Fibroblast of lung (primary cell): Measurements from ENCODE around the gene CCDC3. TPM values are rescaled to one million over a fixed set of nuclear protein-coding genes. Genes with fewer than 3 reads are reported as not detected.
A peak's percentile ranks its signal among the peaks of the same experiment; 100 is the strongest.

Experiments
- DNase-seq, 2 donors: peaks; one replicate each; pipeline versions ENCODE4 v3.0.0 to v3.0.0-alpha.2; 2010; ENCODE audit warnings: low read depth in 2 of 2
- H2AFZ ChIP-seq: 2 replicates; pipeline ENCODE4 v1.5.1; 2012; ENCODE audit warnings: low read length, control low read depth, inconsistent platforms
- H3K27ac ChIP-seq: 2 replicates; pipeline ENCODE4 v1.5.1; 2011; ENCODE audit warnings: low read length, control low read depth; ENCODE audit not compliant: insufficient read depth
- H3K27me3 ChIP-seq: 2 replicates; pipeline ENCODE4 v1.5.1; 2011; ENCODE audit warnings: mild to moderate bottlenecking, low read length; ENCODE audit not compliant: control insufficient read depth, insufficient read depth
- H3K36me3 ChIP-seq: 2 replicates; pipeline ENCODE4 v1.5.1; 2011; ENCODE audit warnings: low read length; ENCODE audit not compliant: control insufficient read depth, insufficient read depth
- H3K4me1 ChIP-seq: 2 replicates; pipeline ENCODE4 v1.5.1; 2011; ENCODE audit warnings: low read length; ENCODE audit not compliant: control insufficient read depth, insufficient read depth; ENCODE audit errors: extremely low read depth
- H3K4me2 ChIP-seq: 2 replicates; pipeline ENCODE4 v1.5.1; 2011; ENCODE audit warnings: low read length, control low read depth; ENCODE audit not compliant: insufficient read depth; ENCODE audit errors: extremely low read depth
- H3K4me3 ChIP-seq, 4 experiments: fragments of 200-600 bp in 1 of 4; sonication (generic) in 1 of 4; replicated peaks in 1 of 4; 2 replicates each; pipeline ENCODE4 v1.5.1; 2011 to 2016; ENCODE audit warnings: low read length in 4 of 4, low read depth in 3 of 4, mild to moderate bottlenecking in 3 of 4, control low read depth in 2 of 4, inconsistent platforms in 1 of 4, mixed read lengths in 1 of 4; ENCODE audit not compliant: insufficient read depth in 1 of 4; ENCODE audit errors: control extremely low read depth in 1 of 4
- H3K79me2 ChIP-seq: 2 replicates; pipeline ENCODE4 v1.5.1; 2012; ENCODE audit warnings: mild to moderate bottlenecking, low read length, inconsistent platforms; ENCODE audit not compliant: control insufficient read depth, insufficient read depth
- H3K9ac ChIP-seq: 2 replicates; pipeline ENCODE4 v1.5.1; 2011; ENCODE audit warnings: mild to moderate bottlenecking, low read length, control low read depth; ENCODE audit not compliant: insufficient read depth
- H3K9me3 ChIP-seq: 2 replicates; pipeline ENCODE4 v1.5.1; 2012; ENCODE audit warnings: low read depth, low read length; ENCODE audit not compliant: control insufficient read depth, insufficient read depth
- H4K20me1 ChIP-seq: 2 replicates; pipeline ENCODE4 v1.5.1; 2011; ENCODE audit warnings: low read length; ENCODE audit not compliant: control insufficient read depth, insufficient read depth; ENCODE audit errors: extremely low read depth
- CTCF ChIP-seq, 2 donors: IDR thresholded peaks in 1 of 2; conservative IDR thresholded peaks in 1 of 2; 1 replicate in 1 of 2; 2 replicates in 1 of 2; pipeline ENCODE4 v1.5.1; 2011 to 2012; ENCODE audit warnings: low read length in 2 of 2, control low read depth in 1 of 2, inconsistent platforms in 1 of 2, low read depth in 1 of 2, mild to moderate bottlenecking in 1 of 2
- EZH2 ChIP-seq: IDR thresholded peaks from 2 replicates; pipeline ENCODE4 v1.5.1; 2012; ENCODE audit warnings: low read length, control low read depth, mild to moderate bottlenecking; ENCODE audit errors: missing control alignments
- polyA plus RNA-seq, 2 donors: library from polyadenylated mRNA; depleted of rRNA in 1 of 2; stranded (reverse) in 1 of 2; unstranded in 1 of 2; fragments of >200 nt; gene quantifications; 2 replicates each; pipeline ENCODE4 v1.2.1, GENCODE V29; 2011 to 2012; ENCODE audit warnings: missing spikeins in 1 of 2
- total RNA-seq: library from RNA; depleted of rRNA; stranded (reverse); fragments of >200 nt; gene quantifications from 2 replicates; pipeline ENCODE4 v1.2.1, GENCODE V29; 2014

CCDC3 gene
- total and polyA plus RNA-seq, 2 donors (not counting 1 experiment from before 2014, with no cell fraction given): 0.33 to 0.65 TPM

- no peak overlapping the region for H3K4me2 ChIP-seq
- TF ChIP-seq EZH2 (no peak), CTCF (conservative IDR thresholded peaks at IDR 0.05 in 1 of 2, IDR thresholded peaks at IDR 0.05 in 1 of 2; ENCODE audit: low read depth in 1 of 2, low read length in 2 of 2) (no peak)
- H3K9ac ChIP-seq: no peak overlapping the region
- H3K9me3 ChIP-seq: no peaks in the 10 kb centered on the region
- H3K79me2 ChIP-seq: no peaks in the 10 kb centered on the region
- H4K20me1 ChIP-seq: no peaks in the 10 kb centered on the region
- no peak overlapping the region for H2AFZ ChIP-seq
- DNase-seq: no peak
- H3K27me3 ChIP-seq: no peaks in the 10 kb centered on the region
- H3K36me3 ChIP-seq: no peaks in the 10 kb centered on the region
- H3K27ac ChIP-seq: no peak overlapping the region
- H3K4me3 ChIP-seq: no peak overlapping the region
- no peaks in the 10 kb centered on the region for H3K4me1 ChIP-seq
Observed at GRCh38 chr10:12877150-12877549, 124.4 kb downstream of the CCDC3 start.

- no peaks in the 10 kb centered on the region for H3K27me3 ChIP-seq
- H4K20me1 ChIP-seq: no peaks in the 10 kb centered on the region
- H3K4me2 ChIP-seq: no peak overlapping the region
- no peak overlapping the region for H3K4me3 ChIP-seq
- H3K36me3 ChIP-seq: no peaks in the 10 kb centered on the region
- H2AFZ ChIP-seq: no peak overlapping the region
- H3K9ac ChIP-seq: no peak overlapping the region
- TF ChIP-seq CTCF (conservative IDR thresholded peaks at IDR 0.05 in 1 of 2, IDR thresholded peaks at IDR 0.05 in 1 of 2; ENCODE audit: low read depth in 1 of 2, low read length in 2 of 2): no peak
- TF ChIP-seq EZH2: no peak
- DNase-seq: no peak
- H3K79me2 ChIP-seq: no peaks in the 10 kb centered on the region
- H3K27ac ChIP-seq: no peak overlapping the region
- H3K4me1 ChIP-seq: no peaks in the 10 kb centered on the region
- H3K9me3 ChIP-seq: no peaks in the 10 kb centered on the region
Observed at GRCh38 chr10:12876266-12876665, 125.2 kb downstream of the CCDC3 start.

DNA sequence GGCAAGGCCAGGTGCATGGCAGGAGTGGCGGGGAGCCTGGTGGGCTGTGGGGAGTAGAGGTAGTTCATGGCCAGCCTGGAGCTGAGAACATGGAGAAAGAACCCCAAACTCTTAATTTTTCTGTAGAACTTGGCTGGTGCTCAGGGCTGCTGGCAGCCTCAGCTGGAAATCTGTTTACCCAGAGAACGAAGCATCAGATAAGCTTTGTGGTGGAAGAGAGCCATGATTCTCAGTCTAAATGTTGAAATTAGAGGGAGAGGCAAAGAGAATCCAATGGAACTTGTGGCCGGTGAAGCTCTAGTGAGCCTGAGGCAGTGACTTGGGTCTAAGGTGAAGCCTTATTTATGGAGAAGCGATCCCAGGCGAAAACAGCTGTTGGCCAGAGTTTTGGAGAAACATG lies 126.4 kb downstream of the CCDC3 start:
- Histone ChIP-seq H3K4me2 (no peak overlapping the region), H2AFZ (no peak overlapping the region), H4K20me1 (no peaks in the 10 kb centered on the region), H3K36me3 (no peaks in the 10 kb centered on the region), H3K4me1 (no peaks in the 10 kb centered on the region), H3K27me3 (no peaks in the 10 kb centered on the region), H3K79me2 (no peaks in the 10 kb centered on the region), H3K9me3 (no peaks in the 10 kb centered on the region), H3K9ac (no peak overlapping the region), H3K4me3 (no peak overlapping the region), H3K27ac (no peak overlapping the region)
- DNase-seq: peak; percentile 16 to 46
- TF ChIP-seq CTCF (conservative IDR thresholded peaks at IDR 0.05 in 1 of 2, IDR thresholded peaks at IDR 0.05 in 1 of 2; ENCODE audit: low read depth in 1 of 2, low read length in 2 of 2) (no peak), EZH2 (no peak)
